H9 (cell line): Measurements from ENCODE around the gene DDX51. TPM values are rescaled to one million over a fixed set of nuclear protein-coding genes. Genes with fewer than 3 reads are reported as not detected.

Source experiments
- DNase-seq: peaks from one replicate; pipeline ENCODE4 v3.0.0-alpha.2; 2017
- H2AFZ ChIP-seq: one replicate; pipeline ENCODE4 v1.6.1; 2013; ENCODE audit warnings: mild to moderate bottlenecking, low read length, control low read depth, moderate library complexity
- H2AK5ac ChIP-seq: 2 replicates; pipeline ENCODE4 v1.6.1; 2013; ENCODE audit warnings: low read length, control low read depth, mixed read lengths; ENCODE audit not compliant: insufficient read length
- H2BK120ac ChIP-seq: one replicate; pipeline ENCODE4 v1.6.1; 2013; ENCODE audit warnings: low read depth, mild to moderate bottlenecking, low read length, control low read depth, inconsistent platforms; ENCODE audit not compliant: poor library complexity, severe bottlenecking
- H2BK12ac ChIP-seq: 2 replicates; pipeline ENCODE4 v1.6.1; 2013; ENCODE audit warnings: low read length, control low read depth, mixed read lengths, low read depth; ENCODE audit not compliant: insufficient read length
- H2BK15ac ChIP-seq: 2 replicates; pipeline ENCODE4 v1.6.1; 2013; ENCODE audit warnings: low read depth, low read length, control low read depth
- H2BK20ac ChIP-seq: one replicate; pipeline ENCODE4 v1.6.1; 2013; ENCODE audit warnings: low read depth, mild to moderate bottlenecking, low read length, control low read depth, inconsistent platforms; ENCODE audit not compliant: poor library complexity, severe bottlenecking
- H2BK5ac ChIP-seq: 2 replicates; pipeline ENCODE4 v1.6.1; 2013; ENCODE audit warnings: low read length, control low read depth, mixed read lengths; ENCODE audit not compliant: insufficient read length
- H3K14ac ChIP-seq: 2 replicates; pipeline ENCODE4 v1.6.1; 2013; ENCODE audit warnings: low read length, control low read depth; ENCODE audit not compliant: insufficient read depth
- H3K18ac ChIP-seq: 2 replicates; pipeline ENCODE4 v1.6.1; 2013; ENCODE audit warnings: low read depth, mild to moderate bottlenecking, mixed read lengths, low read length, control low read depth; ENCODE audit not compliant: insufficient read length
- H3K23ac ChIP-seq: 2 replicates; pipeline ENCODE4 v1.6.1; 2013; ENCODE audit warnings: low read length, control low read depth, mixed read lengths, low read depth; ENCODE audit not compliant: insufficient read length
- H3K23me2 ChIP-seq: 2 replicates; pipeline ENCODE4 v1.6.1; 2013; ENCODE audit warnings: low read depth, mild to moderate bottlenecking, mixed read lengths, low read length, control low read depth; ENCODE audit not compliant: insufficient read length, poor library complexity, severe bottlenecking
- H3K27ac ChIP-seq: 2 replicates; pipeline ENCODE4 v1.5.1; 2013; ENCODE audit warnings: low read length, control low read depth, mixed read lengths, low read depth; ENCODE audit not compliant: insufficient read length
- H3K27me3 ChIP-seq: 2 replicates; pipeline ENCODE4 v1.6.1; 2013; ENCODE audit warnings: low read length, control low read depth, inconsistent platforms; ENCODE audit not compliant: insufficient read depth
- H3K4ac ChIP-seq: 2 replicates; pipeline ENCODE4 v1.6.1; 2013; ENCODE audit warnings: low read depth, mild to moderate bottlenecking, control low read depth, inconsistent platforms, low read length, moderate library complexity
- H3K4me1 ChIP-seq: 2 replicates; pipeline ENCODE4 v1.6.1; 2013; ENCODE audit warnings: low read length, control low read depth, inconsistent platforms; ENCODE audit not compliant: insufficient read depth
- H3K4me2 ChIP-seq: 2 replicates; pipeline ENCODE4 v1.6.1; 2013; ENCODE audit warnings: low read length, control low read depth, mixed read lengths; ENCODE audit not compliant: insufficient read length, insufficient read depth
- H3K56ac ChIP-seq: 2 replicates; pipeline ENCODE4 v1.6.1; 2013; ENCODE audit warnings: low read depth, mild to moderate bottlenecking, mixed read lengths, low read length, control low read depth; ENCODE audit not compliant: insufficient read length
- H3K79me1 ChIP-seq: 2 replicates; pipeline ENCODE4 v1.6.1; 2013; ENCODE audit warnings: low read depth, mild to moderate bottlenecking, moderate library complexity, low read length, control low read depth, inconsistent platforms; ENCODE audit not compliant: insufficient read depth, poor library complexity, severe bottlenecking
- H3K79me2 ChIP-seq: 2 replicates; pipeline ENCODE4 v1.6.1; 2013; ENCODE audit warnings: low read length, control low read depth, inconsistent platforms; ENCODE audit not compliant: insufficient read depth
- H3K9ac ChIP-seq: 2 replicates; pipeline ENCODE4 v1.6.1; 2013; ENCODE audit warnings: low read length, control low read depth, mixed read lengths; ENCODE audit not compliant: insufficient read length; ENCODE audit errors: extremely low read depth
- H3K9me3 ChIP-seq: one replicate; pipeline ENCODE4 v1.6.1; 2013; ENCODE audit warnings: low read depth, low read length, inconsistent platforms; ENCODE audit not compliant: control insufficient read depth
- H3T11ph ChIP-seq: one replicate; pipeline ENCODE4 v1.6.1; 2013; ENCODE audit warnings: mild to moderate bottlenecking, low read length, control low read depth, inconsistent platforms
- H4K20me1 ChIP-seq: one replicate; pipeline ENCODE4 v1.6.1; 2013; ENCODE audit not compliant: control insufficient read depth, insufficient read length, insufficient read depth
- H4K5ac ChIP-seq: 2 replicates; pipeline ENCODE4 v1.6.1; 2013; ENCODE audit warnings: low read depth, mild to moderate bottlenecking, mixed read lengths, low read length, control low read depth; ENCODE audit not compliant: insufficient read length
- H4K8ac ChIP-seq: replicated peaks from 2 replicates; pipeline ENCODE4 v1.6.1; 2013; ENCODE audit warnings: low read length, control low read depth, mixed read lengths, low read depth; ENCODE audit not compliant: insufficient read length
- H4K91ac ChIP-seq: 2 replicates; pipeline ENCODE4 v1.6.1; 2013; ENCODE audit warnings: low read depth, mild to moderate bottlenecking, moderate library complexity, mixed read lengths, low read length, control low read depth; ENCODE audit not compliant: insufficient read length
- H3K27ac Mint-ChIP-seq, 3 experiments: 2 replicates in 2 of 3; 3 replicates in 1 of 3; pipeline ENCODE4 v1.8.0; 2020 to 2021; ENCODE audit warnings: mixed read lengths in 3 of 3, mild to moderate bottlenecking in 1 of 3, moderate library complexity in 1 of 3
- H3K27me3 Mint-ChIP-seq: 2 replicates; pipeline ENCODE4 v1.8.0; 2021; ENCODE audit warnings: low read depth, mild to moderate bottlenecking, moderate library complexity, mixed read lengths
- H3K36me3 Mint-ChIP-seq, 3 experiments: 2 replicates in 2 of 3; 3 replicates in 1 of 3; pipeline ENCODE4 v1.8.0; 2020 to 2021; ENCODE audit warnings: low read depth in 3 of 3, mixed read lengths in 3 of 3; ENCODE audit not compliant: insufficient read depth in 1 of 3
- H3K4me1 Mint-ChIP-seq, 2 experiments: 2 replicates each; pipeline ENCODE4 v1.8.0; 2020; ENCODE audit warnings: mixed read lengths in 2 of 2
- H3K4me3 Mint-ChIP-seq, 2 experiments: 2 replicates in 1 of 2; 3 replicates in 1 of 2; pipeline ENCODE4 v1.8.0; 2020 to 2021; ENCODE audit warnings: mild to moderate bottlenecking in 2 of 2, mixed read lengths in 2 of 2, moderate library complexity in 1 of 2
- H3K9me3 Mint-ChIP-seq, 2 experiments: 2 replicates in 1 of 2; 3 replicates in 1 of 2; pipeline ENCODE4 v1.8.0; 2020; ENCODE audit warnings: mild to moderate bottlenecking in 2 of 2, mixed read lengths in 2 of 2, moderate library complexity in 1 of 2
- WGBS: extraction: QIAGEN DNeasy Blood & Tissue Kit; methylation state at CpG from one replicate; pipeline ENCODE4 v1.1.7; 2013; ENCODE audit warnings: missing lambda C conversion rate, low lambda C conversion rate, mixed read lengths; ENCODE audit not compliant: insufficient read length; ENCODE audit errors: extremely low coverage; 5-methylcytosine and 5-hydroxymethylcytosine counted together
- total RNA-seq: library from RNA; stranded (reverse); gene quantifications from 2 replicates; pipeline ENCODE4 v1.2.1, GENCODE V29; 2021
- TF ChIP-seq, protein P1 (sequence below): fragments of 200-600 bp; sonication (generic); conservative IDR thresholded peaks from 3 replicates; pipeline ENCODE4 v1.8.0; 2021; ENCODE audit warnings: antibody characterized with exemption, mild to moderate bottlenecking

Gene DDX51
- total RNA-seq, 1 experiment from 2014 or later: 37.9 TPM

DNA sequence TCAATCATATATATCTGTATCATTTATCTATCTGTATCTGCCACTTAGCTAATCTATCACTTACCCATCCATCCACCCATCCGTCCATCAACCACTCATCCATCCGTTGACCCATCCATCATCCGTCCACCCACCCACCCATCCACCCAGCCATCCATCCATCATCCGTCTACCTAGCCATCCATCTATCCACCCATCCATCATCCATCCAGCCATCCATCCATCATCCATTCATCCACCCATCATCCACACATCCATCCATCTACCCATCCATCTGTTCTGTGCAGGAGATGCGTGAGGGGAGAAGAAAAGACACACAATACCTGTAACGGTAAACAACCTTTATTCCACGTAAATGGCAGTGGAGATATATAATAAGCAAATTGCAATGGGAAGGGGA, 20.3 kb upstream of the DDX51 start:
- no peaks in the 10 kb centered on the region for H3K79me1 ChIP-seq
- H3K27me3 ChIP-seq: no peaks in the 10 kb centered on the region; the same call in 1 of the 2 replicates
- H3K36me3 Mint-ChIP-seq: peaks cover 0 to 6% (median 0%) of the 10 kb centered on the region in 3 experiments; a peak in 1 of 7 replicates
- no peaks in the 10 kb centered on the region for H3K9me3 ChIP-seq
- no peak overlapping the region for H4K5ac ChIP-seq
- no peak overlapping the region for H4K91ac ChIP-seq
- H3K4ac ChIP-seq: no peak overlapping the region
- no peak overlapping the region for H2BK12ac ChIP-seq
- no peak overlapping the region for H2BK20ac ChIP-seq
- H4K20me1 ChIP-seq: no peaks in the 10 kb centered on the region
- H2BK5ac ChIP-seq: no peak overlapping the region
- H3K4me1 Mint-ChIP-seq: 0 out of 4 replicates have a peak, but pooled peaks cover 0 to 2% of the 10 kb centered on the region in 2 experiments
- H2AFZ ChIP-seq: no peak overlapping the region
- peaks cover 9 to 13% of the 10 kb centered on the region in 2 experiments; a peak in 4 of 5 replicates for H3K9me3 Mint-ChIP-seq
- H3K4me1 ChIP-seq: no peaks in the 10 kb centered on the region
- H3K79me2 ChIP-seq: no peaks in the 10 kb centered on the region
- no peak overlapping the region for H3K4me3 Mint-ChIP-seq
- no peak overlapping the region for H2BK120ac ChIP-seq
- no peaks in the 10 kb centered on the region for H3K23me2 ChIP-seq
- no peak overlapping the region for H3K56ac ChIP-seq
- H3K27ac Mint-ChIP-seq: no peak overlapping the region
- DNase-seq: no peak
- peaks cover 54% of the 10 kb centered on the region for H3K27me3 Mint-ChIP-seq
- no CpG with 5 or more reads among the region's 7 CpGs for WGBS
- H4K8ac ChIP-seq: no peak overlapping the region
- H2BK15ac ChIP-seq: no peak overlapping the region
- H3K27ac ChIP-seq: no peak overlapping the region
- no peak overlapping the region for H3K18ac ChIP-seq
- no peak overlapping the region for H3K14ac ChIP-seq
- no peak overlapping the region for H3K23ac ChIP-seq
- H3K4me2 ChIP-seq: no peak overlapping the region
- no peak overlapping the region for H2AK5ac ChIP-seq
- H3K9ac ChIP-seq: no peak overlapping the region
- TF ChIP-seq, protein P1, sequence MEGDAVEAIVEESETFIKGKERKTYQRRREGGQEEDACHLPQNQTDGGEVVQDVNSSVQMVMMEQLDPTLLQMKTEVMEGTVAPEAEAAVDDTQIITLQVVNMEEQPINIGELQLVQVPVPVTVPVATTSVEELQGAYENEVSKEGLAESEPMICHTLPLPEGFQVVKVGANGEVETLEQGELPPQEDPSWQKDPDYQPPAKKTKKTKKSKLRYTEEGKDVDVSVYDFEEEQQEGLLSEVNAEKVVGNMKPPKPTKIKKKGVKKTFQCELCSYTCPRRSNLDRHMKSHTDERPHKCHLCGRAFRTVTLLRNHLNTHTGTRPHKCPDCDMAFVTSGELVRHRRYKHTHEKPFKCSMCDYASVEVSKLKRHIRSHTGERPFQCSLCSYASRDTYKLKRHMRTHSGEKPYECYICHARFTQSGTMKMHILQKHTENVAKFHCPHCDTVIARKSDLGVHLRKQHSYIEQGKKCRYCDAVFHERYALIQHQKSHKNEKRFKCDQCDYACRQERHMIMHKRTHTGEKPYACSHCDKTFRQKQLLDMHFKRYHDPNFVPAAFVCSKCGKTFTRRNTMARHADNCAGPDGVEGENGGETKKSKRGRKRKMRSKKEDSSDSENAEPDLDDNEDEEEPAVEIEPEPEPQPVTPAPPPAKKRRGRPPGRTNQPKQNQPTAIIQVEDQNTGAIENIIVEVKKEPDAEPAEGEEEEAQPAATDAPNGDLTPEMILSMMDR: no peak
- no peak overlapping the region for H3T11ph ChIP-seq
